ENCODE measurements around the gene CLIC4.
"Not testable (repeated sequence)": the region's sequence is repeated elsewhere in the genome, so short reads cannot be mapped to it uniquely, and the experiment has no call there.

The CLIC4 gene

GRCh38 chr1:24714859-24715520 lies 30.3 kb upstream of the CLIC4 start:
- Histone ChIP-seq H3K27ac (peak overlapping the region in 1 of 2 donors; percentile 26), H3K4me1 (peaks cover 0 to 25% (median 17%) of the 10 kb centered on the region in 4 donors), H3K9me3 (no peaks in the 10 kb centered on the region), H3K4me3 (no peak overlapping the region), H3K36me3 (no peaks in the 10 kb centered on the region), H3K27me3 (no peaks in the 10 kb centered on the region)
- intact Hi-C loops (cut with DNase I; ENCODE audit: low total_unique reads): no loop called here
- DNase-seq: no peak
- no peak for TF ChIP-seq CTCF (IDR thresholded peaks at IDR 0.05)

GRCh38 chr1:24715658-24716057 lies 29.6 kb upstream of the CLIC4 start:
- no peaks in the 10 kb centered on the region for H3K9me3 ChIP-seq
- no peaks in the 10 kb centered on the region for H3K36me3 ChIP-seq
- TF ChIP-seq CTCF (IDR thresholded peaks at IDR 0.05): no peak
- peak overlapping the region in 1 of 2 donors; percentile 26 for H3K27ac ChIP-seq
- no peaks in the 10 kb centered on the region for H3K27me3 ChIP-seq
- H3K4me1 ChIP-seq: peaks cover 0 to 32% (median 20%) of the 10 kb centered on the region in 4 donors
- H3K4me3 ChIP-seq: no peak overlapping the region
- no peak for DNase-seq
- intact Hi-C loops (cut with DNase I; ENCODE audit: low total_unique reads): no loop called here

DNA sequence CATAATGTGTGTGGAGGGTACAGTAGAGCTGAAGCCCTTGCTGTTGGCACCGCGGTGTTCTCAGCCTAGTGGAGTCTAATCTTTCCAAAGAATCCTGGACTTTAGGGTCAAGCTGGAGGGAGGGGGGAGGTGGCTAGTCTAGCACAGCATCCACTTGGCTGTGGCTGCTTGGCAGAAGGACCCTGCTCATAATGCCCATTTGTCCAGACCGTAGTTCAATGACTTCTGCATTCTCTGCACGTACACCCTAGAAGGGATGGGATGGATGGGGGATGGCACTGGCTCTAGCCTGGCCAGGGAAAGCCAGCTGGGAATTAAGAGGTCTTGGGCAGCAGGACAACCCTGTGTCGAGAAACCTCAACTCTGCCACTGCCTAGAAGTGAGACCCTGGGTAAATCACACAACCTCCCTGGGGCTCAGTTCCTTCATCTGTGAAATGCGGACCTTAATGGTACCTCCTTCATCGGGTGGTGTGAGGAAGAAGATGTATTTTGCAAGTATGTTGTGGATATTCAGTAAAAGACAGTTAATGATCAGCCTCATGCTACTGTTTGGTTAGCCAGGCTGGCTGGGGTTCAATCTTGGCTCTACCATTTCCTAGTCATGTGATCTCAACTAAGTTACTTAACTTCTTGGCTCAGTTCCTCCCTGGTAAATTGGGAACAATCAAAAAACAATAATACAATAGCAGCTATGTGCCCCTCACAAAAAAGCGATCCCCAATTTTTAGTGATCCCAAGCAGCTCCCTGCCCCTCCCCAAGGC lies 27.2 kb upstream of the CLIC4 start:
- no peaks in the 10 kb centered on the region for H3K36me3 ChIP-seq
- intact Hi-C loops (cut with DNase I; ENCODE audit: low total_unique reads): no loop called here
- H3K4me3 ChIP-seq: no peak overlapping the region
- no peaks in the 10 kb centered on the region for H3K9me3 ChIP-seq
- H3K27ac ChIP-seq: peak overlapping the region; percentile 22 to 62
- no peaks in the 10 kb centered on the region for H3K27me3 ChIP-seq
- peak in 1 of 2 donors; percentile 45 for DNase-seq
- peaks cover 0 to 35% (median 23%) of the 10 kb centered on the region in 4 donors for H3K4me1 ChIP-seq
- TF ChIP-seq CTCF (IDR thresholded peaks at IDR 0.05): no peak

GRCh38 chr1:24720152-24720551 lies 25.1 kb upstream of the CLIC4 start:
- Histone ChIP-seq H3K36me3 (no peaks in the 10 kb centered on the region), H3K9me3 (no peaks in the 10 kb centered on the region), H3K4me3 (no peak overlapping the region), H3K27ac (peak overlapping the region; percentile 61 to 62), H3K4me1 (peaks cover 0 to 44% (median 29%) of the 10 kb centered on the region in 4 donors), H3K27me3 (no peaks in the 10 kb centered on the region)
- intact Hi-C loops (cut with DNase I; ENCODE audit: low total_unique reads): no loop called here
- DNase-seq: peak; percentile 94
- no peak for TF ChIP-seq CTCF (IDR thresholded peaks at IDR 0.05)

- intact Hi-C loops (cut with DNase I; ENCODE audit: low total_unique reads): no loop called here
- Histone ChIP-seq H3K9me3 (no peaks in the 10 kb centered on the region), H3K27me3 (no peaks in the 10 kb centered on the region), H3K4me3 (no peak overlapping the region), H3K4me1 (peaks cover 0 to 45% (median 34%) of the 10 kb centered on the region in 4 donors), H3K27ac (no peak overlapping the region), H3K36me3 (no peaks in the 10 kb centered on the region)
- TF ChIP-seq CTCF (IDR thresholded peaks at IDR 0.05): no peak
- no peak for DNase-seq
Observed at GRCh38 chr1:24721533-24721932, 23.7 kb upstream of the CLIC4 start.

DNA sequence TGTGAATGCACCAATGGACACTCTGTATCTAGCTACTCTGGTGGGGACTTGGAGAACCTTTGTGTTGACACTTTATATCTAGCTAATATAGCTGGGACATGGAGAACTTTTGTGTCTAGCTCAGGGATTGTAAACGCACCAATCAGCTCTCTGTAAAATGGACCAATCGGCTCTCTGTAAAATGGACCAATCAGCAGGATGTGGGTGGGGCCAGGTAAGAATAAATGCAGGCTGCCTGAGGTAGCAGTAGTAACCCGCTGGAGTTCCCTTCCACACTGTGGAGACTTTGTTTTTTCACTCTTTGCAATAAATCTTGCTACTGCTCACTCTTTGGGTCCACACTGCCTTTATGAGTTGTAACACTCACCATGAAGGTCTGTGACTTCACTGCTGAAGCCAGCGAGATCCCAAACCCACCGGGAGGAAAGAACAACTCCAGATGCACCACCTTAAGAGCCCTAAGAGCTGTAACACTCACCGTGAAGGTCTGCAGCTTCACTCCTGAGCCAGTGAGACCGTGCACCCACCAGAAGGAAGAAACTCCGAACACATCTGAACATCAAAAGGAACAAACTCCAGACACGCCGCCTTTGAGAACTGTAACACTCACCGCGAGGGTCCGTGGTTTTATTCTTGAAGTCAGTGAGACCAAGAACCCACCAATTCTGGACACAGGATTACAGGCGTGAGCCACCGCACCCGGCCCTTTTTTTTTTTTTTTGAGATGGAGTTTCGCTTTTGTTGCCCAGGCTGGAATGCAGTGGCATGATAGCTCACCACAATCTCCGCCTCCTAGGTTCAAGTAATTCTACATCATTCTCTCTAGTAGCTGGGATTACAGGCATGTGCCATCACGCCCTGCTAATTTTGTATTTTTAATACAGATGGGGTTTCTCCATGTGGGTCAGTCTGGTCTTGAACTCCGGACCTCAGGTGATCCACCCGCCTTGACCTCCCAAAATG lies 22.9 kb upstream of the CLIC4 start:
- DNase-seq; H3K9me3 ChIP-seq; H3K27ac ChIP-seq; intact Hi-C loops (cut with DNase I; ENCODE audit: low total_unique reads); H3K36me3 ChIP-seq; H3K4me3 ChIP-seq; H3K27me3 ChIP-seq: not testable (repeated sequence)
- peaks cover 0 to 49% (median 34%) of the 10 kb centered on the region in 4 donors for H3K4me1 ChIP-seq

All from tibial artery (tissue), 4 donors.